SK-N-SH (cell line): ENCODE data around the gene NTM. TPM values are rescaled to one million over a fixed set of nuclear protein-coding genes. Genes with fewer than 3 reads are reported as not detected.

Experiments used
- CTCF ChIA-PET: fragments of 300-600, 350-600 bp; formaldehyde crosslinking; extraction: SDS; loops from one replicate; lab custom pipeline; 2021; lab: Yijun Ruan, JAX
- POLR2A ChIA-PET: fragments of 350-600 bp; sonication (Branson Sonifier 250); formaldehyde crosslinking; extraction: SDS; loops from one replicate; lab custom pipeline; 2020; ENCODE audit warnings: antibody characterized with exemption, inconsistent platforms; lab: Yijun Ruan, JAX
- DNase-seq: peaks from one replicate; pipeline ENCODE4 v3.0.0; 2012
- H2AFZ ChIP-seq: fragments of 200-600 bp; sonication (generic); 2 replicates; pipeline ENCODE4 v1.8.1; 2016; ENCODE audit warnings: antibody characterized with exemption, mild to moderate bottlenecking, low read depth
- H3F3A ChIP-seq: fragments of 200-600 bp; sonication (generic); replicated peaks from 2 replicates; pipeline ENCODE3; 2016; ENCODE audit warnings: antibody characterized with exemption, mild to moderate bottlenecking; ENCODE audit not compliant: insufficient read depth
- H3K27ac ChIP-seq, 2 experiments: fragments of 200-500 bp in 1 of 2; fragments of 200-600 bp in 1 of 2; sonication (Bioruptor generic) in 1 of 2; sonication (generic), shearing (Covaris generic) in 1 of 2; 2 replicates each; pipeline versions ENCODE4 v1.5.1 to v1.6.1; 2014 to 2016; ENCODE audit warnings: low read depth in 2 of 2, inconsistent platforms in 1 of 2, low read length in 1 of 2, mild to moderate bottlenecking in 1 of 2, mixed read lengths in 1 of 2
- H3K27me3 ChIP-seq: fragments of 200-600 bp; sonication (generic), shearing (Covaris generic); 2 replicates; pipeline ENCODE4 v1.6.1; 2016; ENCODE audit warnings: mixed run types; ENCODE audit not compliant: insufficient read depth
- H3K36me3 ChIP-seq, 2 experiments: fragments of 200-500 bp in 1 of 2; fragments of 200-600 bp in 1 of 2; sonication (Bioruptor generic) in 1 of 2; sonication (generic) in 1 of 2; replicated peaks in 1 of 2; 2 replicates each; pipeline versions ENCODE3 to v1.5.1; 2014 to 2016; ENCODE audit warnings: low read length in 1 of 2, mild to moderate bottlenecking in 1 of 2; ENCODE audit not compliant: insufficient read depth in 2 of 2, control insufficient read depth in 1 of 2
- H3K4me1 ChIP-seq, 2 experiments: fragments of 200-500 bp in 1 of 2; fragments of 200-600 bp in 1 of 2; sonication (Bioruptor generic) in 1 of 2; sonication (generic), shearing (Covaris generic) in 1 of 2; 2 replicates each; pipeline versions ENCODE4 v1.5.1 to v1.6.1; 2014 to 2016; ENCODE audit warnings: low read depth in 1 of 2, low read length in 1 of 2, mixed run types in 1 of 2; ENCODE audit not compliant: insufficient read depth in 2 of 2, control insufficient read depth in 1 of 2
- H3K4me2 ChIP-seq: fragments of 200-600 bp; sonication (generic), shearing (Covaris generic); 2 replicates; pipeline ENCODE4 v1.6.1; 2017; ENCODE audit warnings: mixed run types
- H3K4me3 ChIP-seq, 2 experiments: fragments of 200-500 bp in 1 of 2; fragments of 200-600 bp in 1 of 2; sonication (Bioruptor generic) in 1 of 2; sonication (generic), shearing (Covaris generic) in 1 of 2; 2 replicates each; pipeline versions ENCODE4 v1.5.1 to v1.8.1; 2014 to 2016; ENCODE audit warnings: low read depth in 2 of 2, inconsistent platforms in 1 of 2, low read length in 1 of 2, mild to moderate bottlenecking in 1 of 2, mixed read lengths in 1 of 2, moderate library complexity in 1 of 2
- H3K79me2 ChIP-seq: fragments of 200-600 bp; sonication (generic); 2 replicates; pipeline ENCODE4 v1.8.1; 2017; ENCODE audit warnings: mild to moderate bottlenecking; ENCODE audit not compliant: insufficient read depth
- H3K9ac ChIP-seq: fragments of 200-600 bp; sonication (generic); 2 replicates; pipeline ENCODE4 v1.6.1; 2017; ENCODE audit warnings: mixed run types
- H3K9me2 ChIP-seq: fragments of 200-600 bp; sonication (generic); 2 replicates; pipeline ENCODE4 v1.6.1; 2017; ENCODE audit warnings: mixed run types
- H3K9me3 ChIP-seq: fragments of 200-600 bp; sonication (generic); 2 replicates; pipeline ENCODE4 v1.6.1; 2017; ENCODE audit warnings: mixed run types, mild to moderate bottlenecking, moderate library complexity
- H4K20me1 ChIP-seq: fragments of 200-600 bp; sonication (generic); 2 replicates; pipeline ENCODE4 v1.6.1; 2017; ENCODE audit warnings: mild to moderate bottlenecking, mixed run types; ENCODE audit not compliant: insufficient read depth
- ELF1 ChIP-seq: IDR thresholded peaks from 2 replicates; pipeline ENCODE4 v1.4.0; 2012
- EZH2phosphoT487 ChIP-seq: fragments of 200-600 bp; sonication (generic); IDR thresholded peaks from 2 replicates; pipeline ENCODE4 v1.6.1; 2017; ENCODE audit warnings: low read depth, mixed run types, mild to moderate bottlenecking, antibody characterized with exemption, moderate library complexity, borderline replicate concordance
- FOXJ3 ChIP-seq: sonication (generic); formaldehyde crosslinking; IDR thresholded peaks from 2 replicates; pipeline ENCODE4 v1.5.1; 2020; ENCODE audit warnings: mild to moderate bottlenecking, missing genetic modification reagents
- GATA2 ChIP-seq: sonication (generic); formaldehyde crosslinking; IDR thresholded peaks from 2 replicates; pipeline ENCODE4 v1.5.0; 2020; ENCODE audit warnings: mild to moderate bottlenecking, missing genetic modification reagents
- MXI1 ChIP-seq: IDR thresholded peaks from 2 replicates; pipeline ENCODE4 v1.6.1; 2012; ENCODE audit warnings: mild to moderate bottlenecking, low read depth, low read length, improper control_type of control experiment
- POLR2AphosphoS5 ChIP-seq: IDR thresholded peaks from 2 replicates; pipeline ENCODE4 v1.6.1; 2012; ENCODE audit warnings: low read depth, low read length
- RCOR1 ChIP-seq: fragments of 150-350 bp; IDR thresholded peaks from 2 replicates; pipeline ENCODE4 v1.6.1; 2017; ENCODE audit warnings: antibody characterized with exemption, low read length
- RFX5 ChIP-seq: IDR thresholded peaks from 2 replicates; pipeline ENCODE4 v1.6.1; 2012; ENCODE audit warnings: mild to moderate bottlenecking, improper control_type of control experiment, low read length
- SIN3A ChIP-seq: IDR thresholded peaks from 2 replicates; pipeline ENCODE4 v1.6.1; 2012; ENCODE audit warnings: low read depth, mild to moderate bottlenecking, low read length, moderate library complexity, borderline replicate concordance
- SMC3 ChIP-seq: IDR thresholded peaks from 2 replicates; pipeline ENCODE4 v1.6.1; 2012; ENCODE audit warnings: low read depth, low read length, improper control_type of control experiment
- TEAD4 ChIP-seq: IDR thresholded peaks from 2 replicates; pipeline ENCODE4 v1.4.0; 2012; ENCODE audit warnings: mild to moderate bottlenecking, borderline replicate concordance; ENCODE audit not compliant: insufficient read depth
- YY1 ChIP-seq: IDR thresholded peaks from 2 replicates; pipeline ENCODE4 v1.4.0; 2012; ENCODE audit warnings: low read depth, mild to moderate bottlenecking
- WGBS: methylation state at CpG from one replicate; pipeline ENCODE4 v1.1.6; 2017; ENCODE audit warnings: low lambda C conversion rate; 5-methylcytosine and 5-hydroxymethylcytosine counted together
- polyA plus RNA-seq, 3 experiments: library from polyadenylated mRNA; depleted of rRNA; stranded (reverse); fragments of >200 nt; gene quantifications; 2 replicates each; pipeline ENCODE4 v1.2.3, GENCODE V29; 2012
- TF ChIP-seq, protein P1 (sequence below): IDR thresholded peaks from 2 replicates; pipeline ENCODE4 v1.4.0; 2012; ENCODE audit warnings: low read depth, borderline replicate concordance
- TF ChIP-seq, protein P2 (sequence below): fragments of 150-350 bp; IDR thresholded peaks from 2 replicates; pipeline ENCODE4 v1.6.1; 2016; ENCODE audit warnings: mild to moderate bottlenecking, low read depth, low read length
- TF ChIP-seq, protein P3 (sequence below): IDR thresholded peaks from 2 replicates; pipeline ENCODE4; 2012
- TF ChIP-seq, protein P4 (sequence below): IDR thresholded peaks from 2 replicates; pipeline ENCODE4 v1.4.0; 2012; ENCODE audit warnings: low read depth
- TF ChIP-seq, protein P5 (sequence below): fragments of 200-600 bp; sonication (generic); IDR thresholded peaks from 2 replicates; pipeline ENCODE4 v1.6.1; 2017; ENCODE audit warnings: antibody characterized with exemption, mild to moderate bottlenecking, moderate library complexity

NTM gene
- polyA plus RNA-seq, 1 of the 3 experiments (the other 2 are of a cell fraction): 20.0 TPM

DNA sequence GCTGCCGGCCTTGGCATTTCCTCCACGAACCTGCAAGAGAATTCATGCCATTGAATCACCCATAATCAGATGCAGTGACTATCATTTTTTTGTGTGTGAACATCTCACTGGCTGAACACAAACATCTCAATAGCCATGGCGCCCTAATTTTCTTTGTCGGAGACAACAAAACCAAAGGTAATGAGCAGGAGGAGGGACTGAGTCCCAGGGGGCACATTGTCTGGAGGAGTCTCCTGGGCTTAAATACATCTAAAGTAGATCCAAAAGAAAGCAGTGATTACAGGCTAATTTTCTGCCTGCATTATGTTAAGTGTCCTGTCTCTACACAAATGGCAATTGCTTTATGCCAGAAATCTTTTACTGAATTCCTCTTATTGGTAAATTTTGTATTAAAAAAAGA, 113.5 kb downstream of the NTM start:
- H2AFZ ChIP-seq: no peak overlapping the region
- H3K27ac ChIP-seq: no peak overlapping the region
- 38% methylated on average over 4 of the region's 4 CpGs for WGBS
- H3K9me2 ChIP-seq: no peaks in the 10 kb centered on the region
- no peaks in the 10 kb centered on the region for H3K27me3 ChIP-seq
- no peak overlapping the region for H3K9ac ChIP-seq
- no peak overlapping the region for H3K4me2 ChIP-seq
- no peaks in the 10 kb centered on the region for H3K36me3 ChIP-seq
- no peaks in the 10 kb centered on the region for H4K20me1 ChIP-seq
- no peaks in the 10 kb centered on the region for H3K79me2 ChIP-seq
- no peak overlapping the region for H3K4me3 ChIP-seq
- CTCF ChIA-PET: no interaction called here
- POLR2A ChIA-PET: no interaction called here
- no peaks in the 10 kb centered on the region for H3F3A ChIP-seq
- no peak for DNase-seq
- no peak for TF ChIP-seq SMC3
- TF ChIP-seq TEAD4: no peak
- TF ChIP-seq, protein P1, sequence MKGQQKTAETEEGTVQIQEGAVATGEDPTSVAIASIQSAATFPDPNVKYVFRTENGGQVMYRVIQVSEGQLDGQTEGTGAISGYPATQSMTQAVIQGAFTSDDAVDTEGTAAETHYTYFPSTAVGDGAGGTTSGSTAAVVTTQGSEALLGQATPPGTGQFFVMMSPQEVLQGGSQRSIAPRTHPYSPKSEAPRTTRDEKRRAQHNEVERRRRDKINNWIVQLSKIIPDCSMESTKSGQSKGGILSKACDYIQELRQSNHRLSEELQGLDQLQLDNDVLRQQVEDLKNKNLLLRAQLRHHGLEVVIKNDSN: no peak
- TF ChIP-seq MXI1: no peak
- TF ChIP-seq RCOR1: no peak
- no peak for TF ChIP-seq SIN3A
- TF ChIP-seq YY1: no peak
- TF ChIP-seq FOXJ3 (CRISPR knock-in tag): no peak
- no peak for TF ChIP-seq EZH2phosphoT487
- TF ChIP-seq, protein P2, sequence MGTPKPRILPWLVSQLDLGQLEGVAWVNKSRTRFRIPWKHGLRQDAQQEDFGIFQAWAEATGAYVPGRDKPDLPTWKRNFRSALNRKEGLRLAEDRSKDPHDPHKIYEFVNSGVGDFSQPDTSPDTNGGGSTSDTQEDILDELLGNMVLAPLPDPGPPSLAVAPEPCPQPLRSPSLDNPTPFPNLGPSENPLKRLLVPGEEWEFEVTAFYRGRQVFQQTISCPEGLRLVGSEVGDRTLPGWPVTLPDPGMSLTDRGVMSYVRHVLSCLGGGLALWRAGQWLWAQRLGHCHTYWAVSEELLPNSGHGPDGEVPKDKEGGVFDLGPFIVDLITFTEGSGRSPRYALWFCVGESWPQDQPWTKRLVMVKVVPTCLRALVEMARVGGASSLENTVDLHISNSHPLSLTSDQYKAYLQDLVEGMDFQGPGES: no peak
- TF ChIP-seq, protein P3, sequence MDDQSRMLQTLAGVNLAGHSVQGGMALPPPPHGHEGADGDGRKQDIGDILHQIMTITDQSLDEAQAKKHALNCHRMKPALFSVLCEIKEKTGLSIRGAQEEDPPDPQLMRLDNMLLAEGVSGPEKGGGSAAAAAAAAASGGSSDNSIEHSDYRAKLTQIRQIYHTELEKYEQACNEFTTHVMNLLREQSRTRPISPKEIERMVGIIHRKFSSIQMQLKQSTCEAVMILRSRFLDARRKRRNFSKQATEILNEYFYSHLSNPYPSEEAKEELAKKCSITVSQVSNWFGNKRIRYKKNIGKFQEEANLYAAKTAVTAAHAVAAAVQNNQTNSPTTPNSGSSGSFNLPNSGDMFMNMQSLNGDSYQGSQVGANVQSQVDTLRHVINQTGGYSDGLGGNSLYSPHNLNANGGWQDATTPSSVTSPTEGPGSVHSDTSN: no peak
- TF ChIP-seq POLR2AphosphoS5: no peak
- TF ChIP-seq, protein P4, sequence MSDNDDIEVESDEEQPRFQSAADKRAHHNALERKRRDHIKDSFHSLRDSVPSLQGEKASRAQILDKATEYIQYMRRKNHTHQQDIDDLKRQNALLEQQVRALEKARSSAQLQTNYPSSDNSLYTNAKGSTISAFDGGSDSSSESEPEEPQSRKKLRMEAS: no peak
- TF ChIP-seq, protein P5, sequence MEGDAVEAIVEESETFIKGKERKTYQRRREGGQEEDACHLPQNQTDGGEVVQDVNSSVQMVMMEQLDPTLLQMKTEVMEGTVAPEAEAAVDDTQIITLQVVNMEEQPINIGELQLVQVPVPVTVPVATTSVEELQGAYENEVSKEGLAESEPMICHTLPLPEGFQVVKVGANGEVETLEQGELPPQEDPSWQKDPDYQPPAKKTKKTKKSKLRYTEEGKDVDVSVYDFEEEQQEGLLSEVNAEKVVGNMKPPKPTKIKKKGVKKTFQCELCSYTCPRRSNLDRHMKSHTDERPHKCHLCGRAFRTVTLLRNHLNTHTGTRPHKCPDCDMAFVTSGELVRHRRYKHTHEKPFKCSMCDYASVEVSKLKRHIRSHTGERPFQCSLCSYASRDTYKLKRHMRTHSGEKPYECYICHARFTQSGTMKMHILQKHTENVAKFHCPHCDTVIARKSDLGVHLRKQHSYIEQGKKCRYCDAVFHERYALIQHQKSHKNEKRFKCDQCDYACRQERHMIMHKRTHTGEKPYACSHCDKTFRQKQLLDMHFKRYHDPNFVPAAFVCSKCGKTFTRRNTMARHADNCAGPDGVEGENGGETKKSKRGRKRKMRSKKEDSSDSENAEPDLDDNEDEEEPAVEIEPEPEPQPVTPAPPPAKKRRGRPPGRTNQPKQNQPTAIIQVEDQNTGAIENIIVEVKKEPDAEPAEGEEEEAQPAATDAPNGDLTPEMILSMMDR: no peak
- TF ChIP-seq RFX5: no peak
- TF ChIP-seq ELF1: no peak
- TF ChIP-seq GATA2: no peak
- TF ChIP-seq, all 33 proteins: peak for 0
- Histone ChIP-seq H3K9me3 (no peaks in the 10 kb centered on the region), H3K4me1 (no peaks in the 10 kb centered on the region; a peak in 1 of 4 replicates)
